Measurements from ENCODE around the gene UBE2E2.

The UBE2E2 gene

DNA sequence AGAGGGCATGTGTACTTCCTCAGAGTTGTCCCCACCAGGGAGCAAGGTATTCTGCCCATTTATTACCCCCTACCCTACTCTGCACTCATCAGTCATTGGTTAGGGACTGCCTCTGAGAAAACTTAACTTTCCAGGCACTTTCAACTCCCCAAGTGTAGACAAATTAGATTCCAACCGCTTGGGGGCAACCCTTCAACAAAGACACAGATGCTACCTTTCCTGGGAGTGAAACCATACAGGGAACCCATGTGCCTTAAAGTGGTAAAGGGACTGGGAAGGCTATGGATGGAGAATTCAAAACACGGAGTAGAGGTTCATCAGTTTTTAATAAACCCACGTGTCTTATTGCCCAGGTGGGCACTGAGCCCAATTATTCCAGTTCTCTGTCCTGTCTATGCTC, 19.4 kb upstream of the UBE2E2 start:
- H3K27ac ChIP-seq (ENCODE audit: low read length) = no peak overlapping the region
- no peaks in the 10 kb centered on the region for H3K4me1 ChIP-seq (ENCODE audit: insufficient read depth, low read length)
- H3K27me3 ChIP-seq (ENCODE audit: insufficient read depth, low read length, poor library complexity) = no peaks in the 10 kb centered on the region
- no peaks in the 10 kb centered on the region for H3K79me2 ChIP-seq (ENCODE audit: insufficient read depth, low read length)
- H3K9me3 ChIP-seq (ENCODE audit: insufficient read depth, low read length, severe bottlenecking) = no peaks in the 10 kb centered on the region
- no peak for TF ChIP-seq EZH2 (IDR thresholded peaks at IDR 0.05; ENCODE audit: borderline replicate concordance, low read depth, low read length, severe bottlenecking)
- TF ChIP-seq, protein P1, sequence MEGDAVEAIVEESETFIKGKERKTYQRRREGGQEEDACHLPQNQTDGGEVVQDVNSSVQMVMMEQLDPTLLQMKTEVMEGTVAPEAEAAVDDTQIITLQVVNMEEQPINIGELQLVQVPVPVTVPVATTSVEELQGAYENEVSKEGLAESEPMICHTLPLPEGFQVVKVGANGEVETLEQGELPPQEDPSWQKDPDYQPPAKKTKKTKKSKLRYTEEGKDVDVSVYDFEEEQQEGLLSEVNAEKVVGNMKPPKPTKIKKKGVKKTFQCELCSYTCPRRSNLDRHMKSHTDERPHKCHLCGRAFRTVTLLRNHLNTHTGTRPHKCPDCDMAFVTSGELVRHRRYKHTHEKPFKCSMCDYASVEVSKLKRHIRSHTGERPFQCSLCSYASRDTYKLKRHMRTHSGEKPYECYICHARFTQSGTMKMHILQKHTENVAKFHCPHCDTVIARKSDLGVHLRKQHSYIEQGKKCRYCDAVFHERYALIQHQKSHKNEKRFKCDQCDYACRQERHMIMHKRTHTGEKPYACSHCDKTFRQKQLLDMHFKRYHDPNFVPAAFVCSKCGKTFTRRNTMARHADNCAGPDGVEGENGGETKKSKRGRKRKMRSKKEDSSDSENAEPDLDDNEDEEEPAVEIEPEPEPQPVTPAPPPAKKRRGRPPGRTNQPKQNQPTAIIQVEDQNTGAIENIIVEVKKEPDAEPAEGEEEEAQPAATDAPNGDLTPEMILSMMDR (IDR thresholded peaks at IDR 0.05; ENCODE audit: borderline replicate concordance, extremely low read depth, low read length, poor library complexity, severe bottlenecking) = no peak
- no peak overlapping the region for H3K9ac ChIP-seq (ENCODE audit: low read depth, low read length)
- H4K20me1 ChIP-seq (ENCODE audit: insufficient read depth, low read length) = no peaks in the 10 kb centered on the region
- H3K36me3 ChIP-seq (ENCODE audit: insufficient read depth, low read length) = no peaks in the 10 kb centered on the region
- H3K4me2 ChIP-seq (ENCODE audit: insufficient read depth, low read length) = no peak overlapping the region
- H2AFZ ChIP-seq (ENCODE audit: low read depth, low read length) = no peak overlapping the region
- DNase-seq (no peak), ATAC-seq (ENCODE audit: insufficient read depth, low read depth) (no peak)
- H3K4me3 ChIP-seq (ENCODE audit: low read depth in 1 of 2, low read length in 2 of 2) = no peak overlapping the region

DNA sequence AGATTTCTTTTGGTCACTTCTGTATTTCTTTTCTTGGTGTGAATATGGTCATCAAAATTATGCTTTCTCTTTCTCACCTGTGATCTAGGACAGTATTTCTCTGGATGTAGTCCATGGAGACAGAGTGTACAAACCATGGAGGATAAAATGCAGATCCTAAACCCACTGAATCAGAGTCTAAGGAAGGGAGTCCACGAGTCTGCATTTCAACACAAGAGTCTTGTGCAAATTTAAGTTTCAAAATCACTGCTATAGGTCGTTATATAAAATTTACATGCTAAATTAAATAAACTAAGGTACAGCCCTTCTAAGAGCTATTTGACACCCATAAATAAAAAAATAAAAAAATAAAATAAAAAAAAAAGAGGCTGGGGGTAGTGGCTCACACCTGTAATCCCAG, 17.3 kb upstream of the UBE2E2 start:
- H3K4me2 ChIP-seq (ENCODE audit: insufficient read depth, low read length) = no peak overlapping the region
- no peak overlapping the region for H3K9ac ChIP-seq (ENCODE audit: low read depth, low read length)
- H3K36me3 ChIP-seq (ENCODE audit: insufficient read depth, low read length) = no peaks in the 10 kb centered on the region
- H3K9me3 ChIP-seq (ENCODE audit: insufficient read depth, low read length, severe bottlenecking) = no peaks in the 10 kb centered on the region
- no peaks in the 10 kb centered on the region for H3K27me3 ChIP-seq (ENCODE audit: insufficient read depth, low read length, poor library complexity)
- DNase-seq (no peak), ATAC-seq (ENCODE audit: insufficient read depth, low read depth) (no peak)
- H4K20me1 ChIP-seq (ENCODE audit: insufficient read depth, low read length) = no peaks in the 10 kb centered on the region
- H3K4me1 ChIP-seq (ENCODE audit: insufficient read depth, low read length) = no peaks in the 10 kb centered on the region
- TF ChIP-seq EZH2 (IDR thresholded peaks at IDR 0.05; ENCODE audit: borderline replicate concordance, low read depth, low read length, severe bottlenecking) = no peak
- TF ChIP-seq, protein P1 (IDR thresholded peaks at IDR 0.05; ENCODE audit: borderline replicate concordance, extremely low read depth, low read length, poor library complexity, severe bottlenecking) = no peak
- H2AFZ ChIP-seq (ENCODE audit: low read depth, low read length) = no peak overlapping the region
- H3K4me3 ChIP-seq (ENCODE audit: low read depth in 1 of 2, low read length in 2 of 2) = no peak overlapping the region
- no peak overlapping the region for H3K27ac ChIP-seq (ENCODE audit: low read length)
- H3K79me2 ChIP-seq (ENCODE audit: insufficient read depth, low read length) = no peaks in the 10 kb centered on the region

DNA sequence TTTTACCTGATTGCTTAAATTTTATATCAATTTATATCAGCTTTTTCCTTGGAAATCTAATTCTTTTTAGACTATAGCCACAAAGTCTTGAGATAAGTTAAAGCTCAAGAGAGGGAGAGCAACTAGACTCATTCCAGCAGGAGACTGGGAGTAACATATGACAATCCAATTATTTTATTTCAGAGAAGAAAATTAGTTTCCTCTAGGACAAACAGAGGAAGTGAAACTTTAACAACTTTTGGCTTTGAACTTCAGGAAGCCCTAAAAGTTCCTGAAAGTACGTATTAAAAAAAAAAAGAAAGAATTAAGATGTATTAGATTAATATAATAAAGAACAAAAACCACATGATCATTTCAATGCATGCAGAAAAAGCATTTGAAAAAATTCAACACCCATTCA, 13.9 kb upstream of the UBE2E2 start:
- TF ChIP-seq, protein P1 (IDR thresholded peaks at IDR 0.05; ENCODE audit: borderline replicate concordance, extremely low read depth, low read length, poor library complexity, severe bottlenecking) = no peak
- TF ChIP-seq EZH2 (IDR thresholded peaks at IDR 0.05; ENCODE audit: borderline replicate concordance, low read depth, low read length, severe bottlenecking) = no peak
- DNase-seq (no peak), ATAC-seq (ENCODE audit: insufficient read depth, low read depth) (no peak)

DNA sequence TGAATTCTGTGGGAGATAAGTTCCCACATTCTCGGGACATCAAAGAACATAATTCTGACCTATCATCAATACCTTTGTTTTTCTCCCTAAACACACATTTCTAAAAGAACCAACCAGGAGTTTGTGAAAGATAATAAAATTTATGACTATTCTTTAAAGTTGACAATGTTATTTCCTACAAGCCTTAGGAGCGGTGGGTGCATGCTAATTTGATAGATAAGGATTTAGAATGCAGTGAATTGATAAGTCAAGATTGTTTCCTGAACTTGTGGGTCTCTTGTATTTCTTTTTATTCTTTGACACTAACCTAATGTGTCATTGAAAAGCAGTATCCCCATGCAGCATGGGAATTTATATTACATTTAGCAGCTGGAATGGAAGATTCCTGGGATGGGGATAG, 10.3 kb upstream of the UBE2E2 start:
- H3K9ac ChIP-seq (ENCODE audit: low read depth, low read length) = no peak overlapping the region
- no peak overlapping the region for H3K27ac ChIP-seq (ENCODE audit: low read length)
- ATAC-seq (ENCODE audit: insufficient read depth, low read depth) (no peak), DNase-seq (no peak)
- no peaks in the 10 kb centered on the region for H3K36me3 ChIP-seq (ENCODE audit: insufficient read depth, low read length)
- no peaks in the 10 kb centered on the region for H4K20me1 ChIP-seq (ENCODE audit: insufficient read depth, low read length)
- no peaks in the 10 kb centered on the region for H3K9me3 ChIP-seq (ENCODE audit: insufficient read depth, low read length, severe bottlenecking)
- no peak for TF ChIP-seq EZH2 (IDR thresholded peaks at IDR 0.05; ENCODE audit: borderline replicate concordance, low read depth, low read length, severe bottlenecking)
- TF ChIP-seq, protein P1 (IDR thresholded peaks at IDR 0.05; ENCODE audit: borderline replicate concordance, extremely low read depth, low read length, poor library complexity, severe bottlenecking) = no peak
- H3K4me3 ChIP-seq (ENCODE audit: low read depth in 1 of 2, low read length in 2 of 2) = no peak overlapping the region
- H3K79me2 ChIP-seq (ENCODE audit: insufficient read depth, low read length) = no peaks in the 10 kb centered on the region
- H2AFZ ChIP-seq (ENCODE audit: low read depth, low read length) = no peak overlapping the region
- H3K4me2 ChIP-seq (ENCODE audit: insufficient read depth, low read length) = no peak overlapping the region
- no peaks in the 10 kb centered on the region for H3K4me1 ChIP-seq (ENCODE audit: insufficient read depth, low read length)
- peaks cover 10% of the 10 kb centered on the region for H3K27me3 ChIP-seq (ENCODE audit: insufficient read depth, low read length, poor library complexity)

More for the DNA sequence above, 13.9 kb upstream of the UBE2E2 start:
- Histone ChIP-seq H3K79me2 (ENCODE audit: insufficient read depth, low read length) (no peaks in the 10 kb centered on the region), H3K27me3 (ENCODE audit: insufficient read depth, low read length, poor library complexity) (no peaks in the 10 kb centered on the region), H3K4me3 (ENCODE audit: low read depth in 1 of 2, low read length in 2 of 2) (no peak overlapping the region), H2AFZ (ENCODE audit: low read depth, low read length) (no peak overlapping the region), H3K4me2 (ENCODE audit: insufficient read depth, low read length) (no peak overlapping the region), H3K27ac (ENCODE audit: low read length) (no peak overlapping the region), H3K9ac (ENCODE audit: low read depth, low read length) (no peak overlapping the region), H3K9me3 (ENCODE audit: insufficient read depth, low read length, severe bottlenecking) (no peaks in the 10 kb centered on the region), H3K4me1 (ENCODE audit: insufficient read depth, low read length) (no peaks in the 10 kb centered on the region), H4K20me1 (ENCODE audit: insufficient read depth, low read length) (no peaks in the 10 kb centered on the region), H3K36me3 (ENCODE audit: insufficient read depth, low read length) (no peaks in the 10 kb centered on the region)
